ENCODE results near the gene CMIP.

Gene CMIP

DNA sequence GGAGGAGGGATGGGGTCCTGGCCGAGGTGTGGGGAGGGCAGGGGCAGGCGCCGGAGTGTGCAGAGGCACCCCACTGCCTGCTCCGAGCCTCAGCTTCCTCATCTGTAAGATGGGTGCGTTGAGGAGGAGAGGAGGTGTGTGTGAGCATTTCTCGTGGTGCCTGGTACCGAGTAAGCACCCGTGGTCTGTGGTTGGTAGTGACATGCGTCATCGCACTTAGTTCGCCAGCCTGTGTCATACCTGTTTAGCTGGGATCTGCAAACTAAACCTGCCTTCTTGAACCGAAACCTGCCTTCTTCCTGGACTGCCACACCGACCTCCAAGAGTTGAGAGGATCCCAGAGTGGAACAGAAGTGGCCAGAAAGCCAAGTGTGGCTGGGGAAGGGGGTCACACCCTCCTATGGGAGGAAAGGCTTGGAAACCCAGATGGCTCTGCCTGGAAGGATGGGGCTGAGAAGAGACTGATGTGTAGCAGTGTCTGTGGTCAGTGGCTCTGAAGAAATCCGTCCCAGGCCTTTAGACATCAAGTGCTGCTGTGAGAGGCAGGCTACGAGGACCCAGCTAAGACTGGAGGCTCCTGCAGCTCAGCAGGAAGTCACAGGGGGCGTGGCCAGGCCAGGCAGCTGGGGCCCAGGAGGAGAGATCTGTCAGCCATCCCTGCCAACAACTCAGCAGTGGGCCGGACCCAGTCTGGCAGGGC, 171.9 kb downstream of the CMIP start:
- H3K36me3 ChIP-seq (ENCODE audit: control insufficient read depth, insufficient read depth, low read length): peaks cover 10% of the 10 kb centered on the region; the same call in 1 of the 2 replicates
- H3K4me1 ChIP-seq (ENCODE audit: control insufficient read depth, insufficient read depth, low read length): no peaks in the 10 kb centered on the region
- H3K9me3 ChIP-seq (ENCODE audit: control insufficient read depth, insufficient read depth, low read length): no peaks in the 10 kb centered on the region
- no peak overlapping the region for H3K4me3 ChIP-seq (ENCODE audit: low read depth, low read length)
- H3K27ac ChIP-seq (ENCODE audit: low read depth, low read length): no peak overlapping the region
- H3K27me3 ChIP-seq (ENCODE audit: control insufficient read depth, insufficient read depth, low read length): no peaks in the 10 kb centered on the region
- no peak overlapping the region for H3K9ac ChIP-seq (ENCODE audit: low read depth, low read length)

DNA sequence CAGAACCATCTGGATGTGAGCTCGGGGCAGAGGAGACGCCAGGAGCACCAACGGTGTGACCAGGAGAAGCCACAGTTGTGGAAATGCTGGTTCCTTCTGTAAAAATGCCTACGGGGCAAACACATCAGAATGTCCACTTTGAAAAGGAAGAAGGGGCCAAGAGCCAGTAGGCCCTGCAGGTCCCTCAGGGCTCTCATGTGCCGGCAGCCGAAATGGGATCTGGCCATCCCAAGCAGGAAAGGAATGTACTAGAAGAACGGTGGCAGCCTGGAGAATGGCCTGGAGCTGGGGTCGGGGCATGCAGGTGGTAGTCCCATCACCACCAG, 172.4 kb downstream of the CMIP start:
- Histone ChIP-seq H3K9ac (ENCODE audit: low read depth, low read length) (no peak overlapping the region), H3K27me3 (ENCODE audit: control insufficient read depth, insufficient read depth, low read length) (no peaks in the 10 kb centered on the region), H3K9me3 (ENCODE audit: control insufficient read depth, insufficient read depth, low read length) (no peaks in the 10 kb centered on the region), H3K4me1 (ENCODE audit: control insufficient read depth, insufficient read depth, low read length) (no peaks in the 10 kb centered on the region), H3K36me3 (ENCODE audit: control insufficient read depth, insufficient read depth, low read length) (peaks cover 11% of the 10 kb centered on the region; the same call in 1 of the 2 replicates), H3K4me3 (ENCODE audit: low read depth, low read length) (no peak overlapping the region), H3K27ac (ENCODE audit: low read depth, low read length) (no peak overlapping the region)

DNA sequence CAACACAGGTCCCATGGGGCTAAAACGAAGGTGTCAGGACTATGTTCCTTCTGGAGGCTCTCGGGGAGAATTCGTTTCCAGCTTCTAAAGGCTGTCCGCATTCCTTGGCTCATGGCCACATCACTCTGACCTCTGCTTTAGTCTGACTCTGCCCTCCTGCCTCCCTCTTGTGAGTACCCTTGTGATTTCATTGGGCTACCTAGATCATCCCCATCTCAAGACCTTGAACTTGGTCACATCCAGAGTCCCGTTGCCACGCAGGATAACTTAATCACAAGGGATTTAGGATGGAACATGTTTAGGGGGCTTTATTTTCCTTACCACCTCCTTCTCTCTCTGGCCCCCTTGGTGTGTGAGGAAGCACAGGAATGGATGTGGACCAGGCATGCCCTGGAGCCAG, 173.6 kb downstream of the CMIP start:
- no peak overlapping the region for H3K9ac ChIP-seq (ENCODE audit: low read depth, low read length)
- H3K4me1 ChIP-seq (ENCODE audit: control insufficient read depth, insufficient read depth, low read length): no peaks in the 10 kb centered on the region
- no peaks in the 10 kb centered on the region for H3K27me3 ChIP-seq (ENCODE audit: control insufficient read depth, insufficient read depth, low read length)
- H3K9me3 ChIP-seq (ENCODE audit: control insufficient read depth, insufficient read depth, low read length): no peaks in the 10 kb centered on the region
- no peak overlapping the region for H3K27ac ChIP-seq (ENCODE audit: low read depth, low read length)
- peaks cover 11% of the 10 kb centered on the region; the same call in 1 of the 2 replicates for H3K36me3 ChIP-seq (ENCODE audit: control insufficient read depth, insufficient read depth, low read length)
- H3K4me3 ChIP-seq (ENCODE audit: low read depth, low read length): no peak overlapping the region

DNA sequence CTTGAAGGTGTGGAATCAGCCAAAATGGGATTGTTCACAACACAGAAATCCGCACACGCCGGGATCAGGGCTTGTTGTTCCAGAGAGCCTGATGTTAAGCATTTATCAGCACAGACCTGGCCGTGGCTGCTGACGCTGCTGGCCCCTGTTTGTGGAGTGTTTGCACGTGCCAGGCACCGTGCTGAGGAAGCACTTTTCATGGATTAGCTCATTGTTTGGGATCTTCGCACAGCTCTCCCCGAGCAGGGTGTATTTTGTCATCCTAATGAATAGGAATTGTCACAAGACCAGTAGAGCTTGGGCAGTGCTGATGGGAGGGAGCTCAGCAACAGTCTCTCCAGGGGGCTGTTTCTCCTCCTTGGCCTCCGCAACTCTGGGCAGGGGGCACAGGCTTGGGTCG, 174.1 kb downstream of the CMIP start:
- no peak overlapping the region for H3K27ac ChIP-seq (ENCODE audit: low read depth, low read length)
- H3K9me3 ChIP-seq (ENCODE audit: control insufficient read depth, insufficient read depth, low read length): no peaks in the 10 kb centered on the region
- H3K4me1 ChIP-seq (ENCODE audit: control insufficient read depth, insufficient read depth, low read length): no peaks in the 10 kb centered on the region
- H3K9ac ChIP-seq (ENCODE audit: low read depth, low read length): no peak overlapping the region
- H3K4me3 ChIP-seq (ENCODE audit: low read depth, low read length): no peak overlapping the region
- peaks cover 11% of the 10 kb centered on the region; the same call in 1 of the 2 replicates for H3K36me3 ChIP-seq (ENCODE audit: control insufficient read depth, insufficient read depth, low read length)
- no peaks in the 10 kb centered on the region for H3K27me3 ChIP-seq (ENCODE audit: control insufficient read depth, insufficient read depth, low read length)

DNA sequence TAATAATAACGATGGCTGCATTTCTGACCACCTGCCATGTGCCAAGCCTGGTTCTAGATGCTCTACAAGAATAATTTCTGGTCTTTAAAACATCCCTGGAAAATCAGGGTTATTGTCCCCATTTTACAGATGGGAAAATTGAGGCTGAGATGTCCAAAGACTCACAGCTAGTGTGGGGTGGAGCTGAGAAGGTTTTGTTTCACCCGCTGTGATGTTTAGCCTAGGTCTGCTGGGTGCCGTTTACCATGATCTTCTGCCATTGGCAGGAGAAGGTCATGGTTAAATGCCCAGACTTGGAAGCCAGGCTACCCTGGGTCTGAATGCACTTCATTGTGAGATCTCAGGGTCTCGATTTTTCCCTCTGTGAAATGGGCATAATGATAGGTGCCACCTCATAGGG, 175.4 kb downstream of the CMIP start:
- peaks cover 11% of the 10 kb centered on the region for H3K36me3 ChIP-seq (ENCODE audit: control insufficient read depth, insufficient read depth, low read length)
- no peak overlapping the region for H3K27ac ChIP-seq (ENCODE audit: low read depth, low read length)
- no peaks in the 10 kb centered on the region for H3K27me3 ChIP-seq (ENCODE audit: control insufficient read depth, insufficient read depth, low read length)
- no peak overlapping the region for H3K9ac ChIP-seq (ENCODE audit: low read depth, low read length)
- no peaks in the 10 kb centered on the region for H3K9me3 ChIP-seq (ENCODE audit: control insufficient read depth, insufficient read depth, low read length)
- H3K4me3 ChIP-seq (ENCODE audit: low read depth, low read length): no peak overlapping the region
- H3K4me1 ChIP-seq (ENCODE audit: control insufficient read depth, insufficient read depth, low read length): no peaks in the 10 kb centered on the region

DNA sequence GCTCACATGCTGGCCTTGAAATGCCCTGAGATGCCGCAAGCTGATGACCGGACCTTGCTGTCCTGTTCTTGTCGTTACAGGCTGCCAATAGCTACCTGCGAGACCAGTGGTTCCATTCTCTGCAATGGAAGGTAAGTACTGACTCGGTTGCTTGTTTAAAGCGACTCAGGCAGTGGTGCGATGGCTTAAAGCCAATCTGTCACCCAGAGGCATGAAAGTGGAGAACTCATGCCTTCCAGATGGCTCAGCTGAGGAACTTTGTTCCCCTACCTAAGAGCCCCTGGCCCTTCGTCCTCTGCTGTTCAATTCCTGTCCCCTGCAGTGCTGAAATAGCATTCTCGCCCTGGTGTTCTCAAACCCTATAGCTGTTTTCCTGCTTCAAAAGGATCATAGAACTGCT, 176.2 kb downstream of the CMIP start:
- no peaks in the 10 kb centered on the region for H3K9me3 ChIP-seq (ENCODE audit: control insufficient read depth, insufficient read depth, low read length)

DNA sequence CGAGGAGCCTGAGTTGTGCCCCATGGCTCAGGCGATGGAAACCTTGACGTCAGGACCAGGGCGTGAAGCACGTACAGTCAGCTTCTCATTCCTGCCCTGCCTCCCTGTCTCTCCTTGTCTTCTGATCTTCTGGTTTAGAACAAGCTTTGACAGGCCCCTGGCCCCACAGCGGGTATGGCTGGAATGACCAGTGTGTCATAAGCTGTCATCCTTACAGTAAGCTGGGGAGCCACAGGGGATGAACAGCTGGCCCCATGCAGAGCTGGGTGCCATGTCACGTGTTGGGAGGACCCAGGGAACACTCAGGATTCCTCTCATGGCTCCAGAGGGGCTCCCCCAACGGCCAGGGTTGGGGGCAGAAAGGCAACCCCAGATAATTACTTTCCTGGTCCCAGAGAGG, 176.9 kb downstream of the CMIP start:
- Histone ChIP-seq H3K9me3 (ENCODE audit: control insufficient read depth, insufficient read depth, low read length) (no peaks in the 10 kb centered on the region), H3K4me3 (ENCODE audit: low read depth, low read length) (no peak overlapping the region), H3K27me3 (ENCODE audit: control insufficient read depth, insufficient read depth, low read length) (no peaks in the 10 kb centered on the region), H3K27ac (ENCODE audit: low read depth, low read length) (no peak overlapping the region), H3K9ac (ENCODE audit: low read depth, low read length) (no peak overlapping the region), H3K36me3 (ENCODE audit: control insufficient read depth, insufficient read depth, low read length) (peaks cover 11% of the 10 kb centered on the region), H3K4me1 (ENCODE audit: control insufficient read depth, insufficient read depth, low read length) (no peaks in the 10 kb centered on the region)

More for the DNA sequence above, 176.2 kb downstream of the CMIP start:
- no peaks in the 10 kb centered on the region for H3K27me3 ChIP-seq (ENCODE audit: control insufficient read depth, insufficient read depth, low read length)
- no peaks in the 10 kb centered on the region for H3K4me1 ChIP-seq (ENCODE audit: control insufficient read depth, insufficient read depth, low read length)
- no peak overlapping the region for H3K4me3 ChIP-seq (ENCODE audit: low read depth, low read length)
- no peak overlapping the region for H3K9ac ChIP-seq (ENCODE audit: low read depth, low read length)
- peaks cover 11% of the 10 kb centered on the region for H3K36me3 ChIP-seq (ENCODE audit: control insufficient read depth, insufficient read depth, low read length)
- no peak overlapping the region for H3K27ac ChIP-seq (ENCODE audit: low read depth, low read length)

DNA sequence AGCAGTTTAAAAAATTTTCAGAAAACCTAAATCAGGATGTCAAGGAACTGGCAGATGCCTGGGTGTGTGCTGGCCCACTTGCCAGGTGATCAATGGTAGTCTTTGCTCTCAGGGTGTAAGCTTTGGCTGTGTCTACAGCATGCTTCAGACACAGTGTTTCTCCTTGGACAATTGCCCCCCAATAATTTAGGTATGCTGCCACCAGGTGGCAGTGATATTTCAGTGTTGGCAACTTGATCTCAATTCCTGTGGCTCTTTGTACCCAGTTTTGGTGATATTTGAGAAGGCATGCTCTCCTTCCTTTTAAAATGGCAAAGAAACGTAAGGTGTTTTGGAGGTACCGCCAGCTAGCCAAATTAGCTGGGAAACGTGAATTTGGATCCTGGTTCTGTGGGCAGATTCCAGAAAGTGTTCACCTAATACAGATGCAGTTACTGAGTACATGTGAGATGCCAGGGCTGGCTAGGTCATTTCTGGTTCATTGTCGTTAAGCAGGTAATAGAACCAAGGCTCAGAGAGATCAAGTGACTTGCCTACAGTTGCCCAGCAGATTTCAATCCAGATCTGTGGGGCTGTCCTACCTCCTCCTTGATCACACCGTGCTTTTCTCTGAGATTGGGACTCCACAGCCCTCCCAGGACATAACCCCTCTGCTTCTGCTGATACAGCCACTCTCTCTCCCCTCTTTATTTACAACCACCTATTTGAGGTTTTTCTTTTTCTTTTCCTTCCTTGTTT, 178.9 kb downstream of the CMIP start:
- Histone ChIP-seq H3K4me1 (ENCODE audit: control insufficient read depth, insufficient read depth, low read length) (no peaks in the 10 kb centered on the region), H3K4me3 (ENCODE audit: low read depth, low read length) (no peak overlapping the region), H3K9ac (ENCODE audit: low read depth, low read length) (no peak overlapping the region), H3K36me3 (ENCODE audit: control insufficient read depth, insufficient read depth, low read length) (peaks cover 3% of the 10 kb centered on the region), H3K27me3 (ENCODE audit: control insufficient read depth, insufficient read depth, low read length) (no peaks in the 10 kb centered on the region), H3K27ac (ENCODE audit: low read depth, low read length) (no peak overlapping the region), H3K9me3 (ENCODE audit: control insufficient read depth, insufficient read depth, low read length) (no peaks in the 10 kb centered on the region)

DNA sequence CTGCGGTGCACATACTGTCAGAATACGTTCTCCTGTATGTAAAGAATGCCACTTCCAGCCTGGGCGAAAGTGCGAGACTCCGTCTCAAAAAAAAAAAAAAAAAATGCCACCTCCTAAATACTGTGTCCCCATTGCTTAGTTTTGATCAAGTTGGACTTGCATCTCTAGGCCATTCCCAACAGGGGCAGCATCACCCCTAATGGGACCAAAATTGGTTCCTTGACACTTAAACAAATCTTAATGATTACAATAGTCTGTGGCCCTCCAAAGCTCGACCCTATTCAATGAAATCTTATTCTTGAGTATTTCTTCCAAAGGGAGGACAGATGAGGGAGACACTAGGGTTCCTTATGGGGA, 179.8 kb downstream of the CMIP start:
- Histone ChIP-seq H3K27me3 (ENCODE audit: control insufficient read depth, insufficient read depth, low read length) (no peaks in the 10 kb centered on the region), H3K36me3 (ENCODE audit: control insufficient read depth, insufficient read depth, low read length) (peaks cover 3% of the 10 kb centered on the region), H3K4me3 (ENCODE audit: low read depth, low read length) (no peak overlapping the region), H3K9me3 (ENCODE audit: control insufficient read depth, insufficient read depth, low read length) (no peaks in the 10 kb centered on the region), H3K4me1 (ENCODE audit: control insufficient read depth, insufficient read depth, low read length) (no peaks in the 10 kb centered on the region), H3K27ac (ENCODE audit: low read depth, low read length) (no peak overlapping the region), H3K9ac (ENCODE audit: low read depth, low read length) (no peak overlapping the region)

DNA sequence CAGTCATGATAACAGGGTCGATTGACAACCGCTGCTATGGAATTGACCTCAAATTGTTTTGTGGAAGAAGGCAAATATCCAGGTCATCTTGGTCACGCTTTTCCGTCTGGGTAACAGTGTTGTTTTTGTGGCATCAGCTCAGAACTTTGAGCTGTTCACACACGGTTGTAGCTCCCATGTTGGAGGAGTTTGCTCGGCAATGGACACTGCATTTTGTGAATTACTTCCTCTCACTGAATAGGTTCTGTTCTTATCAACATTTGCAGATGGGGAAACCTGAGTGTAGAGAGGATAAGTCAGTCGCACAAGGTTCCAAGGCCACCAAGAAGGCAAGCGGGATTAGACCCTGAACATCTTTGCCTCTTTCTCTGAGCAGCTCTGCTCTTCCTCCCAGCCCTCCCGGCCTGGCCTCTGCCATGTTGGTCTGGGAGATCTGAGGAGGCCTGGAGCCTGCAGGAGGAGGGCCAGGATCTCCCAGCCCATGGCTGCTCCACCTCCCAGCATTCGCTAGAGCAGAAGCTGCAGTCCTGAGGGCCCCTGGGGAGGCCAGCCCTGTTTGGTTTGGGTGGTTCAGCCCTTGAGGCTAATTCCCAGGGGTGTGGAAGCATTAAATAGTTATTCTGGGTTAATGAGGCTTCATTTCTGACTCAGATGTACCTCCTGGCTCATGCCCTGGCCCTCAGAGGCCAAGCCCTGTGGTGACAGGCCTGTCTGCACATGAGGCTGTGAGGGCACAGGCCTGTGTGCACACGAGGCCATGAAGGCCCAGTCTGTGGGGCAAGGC, 180.3 kb downstream of the CMIP start:
- Histone ChIP-seq H3K36me3 (ENCODE audit: control insufficient read depth, insufficient read depth, low read length) (peaks cover 3% of the 10 kb centered on the region), H3K27ac (ENCODE audit: low read depth, low read length) (no peak overlapping the region), H3K4me1 (ENCODE audit: control insufficient read depth, insufficient read depth, low read length) (no peaks in the 10 kb centered on the region), H3K4me3 (ENCODE audit: low read depth, low read length) (no peak overlapping the region), H3K27me3 (ENCODE audit: control insufficient read depth, insufficient read depth, low read length) (no peaks in the 10 kb centered on the region), H3K9me3 (ENCODE audit: control insufficient read depth, insufficient read depth, low read length) (no peaks in the 10 kb centered on the region), H3K9ac (ENCODE audit: low read depth, low read length) (no peak overlapping the region)

Measured in HUES48 (cell line).